GM18519 (cell line): ENCODE data around the gene RIPK4.

Source experiments
- ATAC-seq: cut with Tn5 transposase; IDR thresholded peaks from one replicate; pipeline ENCODE4 v1.9.1; 2021; ENCODE audit warnings: mild to moderate bottlenecking, moderate library complexity; ENCODE audit not compliant: unreplicated experiment, low FRiP score

The RIPK4 gene

DNA sequence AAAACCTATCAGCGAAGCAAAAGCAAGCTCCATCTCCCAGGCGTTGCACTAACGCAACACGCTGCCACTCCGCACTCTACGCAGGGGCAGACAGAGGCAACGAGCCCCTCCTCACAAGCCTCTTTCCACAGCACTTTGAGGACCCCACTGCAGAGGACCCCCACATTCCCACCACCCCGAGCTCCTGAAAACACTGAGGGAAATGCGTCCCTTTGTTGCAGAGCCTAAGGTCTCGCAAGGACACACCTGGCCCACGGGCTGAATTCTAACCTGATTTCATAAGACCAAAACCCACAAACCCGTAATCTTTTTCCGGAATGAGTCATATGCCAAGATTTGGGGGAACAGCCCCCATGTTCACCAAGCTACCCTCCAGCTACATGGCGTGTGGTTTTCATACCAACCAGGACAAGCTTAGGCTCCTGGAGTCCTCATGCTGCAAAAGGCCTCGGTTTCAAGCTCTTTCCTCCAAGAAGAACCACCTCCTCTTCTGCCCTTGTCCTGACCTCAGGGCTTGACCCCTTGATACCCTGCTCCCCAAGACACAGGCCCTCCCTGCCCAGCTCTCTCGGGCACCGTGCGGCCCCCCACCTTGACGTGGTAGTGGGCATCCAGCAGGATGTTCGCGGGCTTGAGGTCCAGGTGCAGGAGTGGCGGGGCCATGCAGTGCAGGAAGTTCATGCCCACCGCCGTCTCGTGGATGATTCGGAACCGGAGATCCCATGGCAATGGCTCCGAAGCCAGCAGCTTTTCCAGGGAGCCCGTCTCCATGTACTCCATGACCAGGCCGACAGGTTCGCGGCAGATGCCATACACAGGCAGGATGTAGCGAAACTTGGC is 10.7 kb downstream of the RIPK4 start:
- ATAC-seq, result no peak

- no peak for ATAC-seq
Observed at GRCh38 chr21:41755258-41755933, 11.5 kb downstream of the RIPK4 start.

- no peak for ATAC-seq
Observed at GRCh38 chr21:41754479-41754891, 12.4 kb downstream of the RIPK4 start.

GRCh38 chr21:41753006-41753898 is 13.6 kb downstream of the RIPK4 start:
- ATAC-seq, result no peak

DNA sequence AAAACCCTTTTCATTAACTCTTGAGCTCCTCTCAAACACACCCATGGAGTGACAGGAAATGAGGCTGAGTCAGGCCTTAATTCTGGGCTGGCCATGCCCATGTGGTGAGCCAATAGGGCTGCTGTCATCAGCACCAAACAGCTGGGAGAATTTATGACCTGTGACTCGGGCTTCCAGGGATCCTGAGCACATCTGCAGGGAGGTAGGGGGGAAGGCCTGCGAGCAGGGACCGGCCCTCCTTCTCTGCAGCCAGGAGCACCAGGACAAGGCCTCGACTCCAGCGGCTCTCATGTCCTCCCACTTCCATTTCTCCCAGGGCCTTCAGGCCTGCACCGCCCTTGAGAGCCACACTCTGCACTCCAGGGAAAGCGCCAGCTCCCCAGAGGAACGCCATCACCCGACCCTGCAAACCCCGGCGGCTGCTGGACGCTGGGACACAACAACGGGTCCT is 14.6 kb downstream of the RIPK4 start:
- no peak for ATAC-seq

GRCh38 chr21:41751611-41752011 is 15.2 kb downstream of the RIPK4 start:
- ATAC-seq, result no peak

- no peak for ATAC-seq
Observed at GRCh38 chr21:41750532-41751151, 16.2 kb downstream of the RIPK4 start.

- ATAC-seq, result no peak
Observed at GRCh38 chr21:41750051-41750450, 16.8 kb downstream of the RIPK4 start.

GRCh38 chr21:41749286-41749685 is 17.6 kb downstream of the RIPK4 start:
- no peak for ATAC-seq

DNA sequence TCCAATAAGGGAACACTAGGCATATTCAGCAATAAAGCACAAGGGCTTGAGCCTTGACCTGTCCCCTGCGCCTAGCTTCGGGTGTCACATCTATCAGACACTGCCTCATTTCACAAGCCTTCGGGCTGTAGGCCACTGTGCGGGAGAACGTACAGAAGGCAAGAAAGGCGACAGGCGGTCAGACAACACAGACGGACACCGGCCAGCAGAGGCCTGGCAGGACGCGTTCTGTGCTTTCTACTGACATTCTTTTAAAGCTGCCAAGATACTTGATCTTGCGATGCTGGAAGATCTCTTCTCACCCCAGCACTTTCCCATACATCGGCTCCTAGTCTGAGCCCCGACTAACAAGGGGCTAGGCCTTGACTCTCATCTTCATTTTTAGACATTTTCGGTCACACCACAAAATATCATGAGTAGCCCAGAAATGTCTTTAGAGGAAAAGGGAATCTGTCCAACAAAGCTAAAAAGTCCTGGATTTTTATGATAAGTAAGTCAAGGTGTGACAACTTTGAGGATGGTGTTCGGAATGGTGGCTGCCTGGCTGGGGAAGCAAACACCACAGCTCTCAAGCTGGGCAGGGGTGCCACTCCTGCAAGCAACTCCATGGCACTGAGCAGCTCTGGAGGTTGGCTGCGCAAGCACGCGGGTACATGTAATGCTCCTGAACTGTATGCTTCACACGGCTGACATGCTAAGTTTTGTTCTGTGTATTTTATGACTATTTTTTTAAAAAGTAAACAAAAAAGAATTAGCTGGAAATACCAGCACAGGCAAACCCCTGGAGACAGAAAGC is 18.7 kb downstream of the RIPK4 start:
- ATAC-seq, result no peak

DNA sequence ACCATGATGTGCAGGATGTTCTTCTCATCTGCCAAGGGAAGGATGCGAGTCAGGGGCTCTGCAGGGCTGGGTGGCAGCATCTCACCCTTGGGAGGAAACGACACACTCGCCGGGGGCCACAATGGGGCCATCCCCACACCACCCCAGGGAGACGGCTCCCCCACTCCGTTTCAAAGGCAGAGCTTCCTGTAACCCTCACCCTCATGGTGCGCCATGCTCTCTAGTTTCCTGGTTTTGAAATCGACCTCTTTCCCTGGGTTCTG is 20.2 kb downstream of the RIPK4 start:
- ATAC-seq, result no peak

DNA sequence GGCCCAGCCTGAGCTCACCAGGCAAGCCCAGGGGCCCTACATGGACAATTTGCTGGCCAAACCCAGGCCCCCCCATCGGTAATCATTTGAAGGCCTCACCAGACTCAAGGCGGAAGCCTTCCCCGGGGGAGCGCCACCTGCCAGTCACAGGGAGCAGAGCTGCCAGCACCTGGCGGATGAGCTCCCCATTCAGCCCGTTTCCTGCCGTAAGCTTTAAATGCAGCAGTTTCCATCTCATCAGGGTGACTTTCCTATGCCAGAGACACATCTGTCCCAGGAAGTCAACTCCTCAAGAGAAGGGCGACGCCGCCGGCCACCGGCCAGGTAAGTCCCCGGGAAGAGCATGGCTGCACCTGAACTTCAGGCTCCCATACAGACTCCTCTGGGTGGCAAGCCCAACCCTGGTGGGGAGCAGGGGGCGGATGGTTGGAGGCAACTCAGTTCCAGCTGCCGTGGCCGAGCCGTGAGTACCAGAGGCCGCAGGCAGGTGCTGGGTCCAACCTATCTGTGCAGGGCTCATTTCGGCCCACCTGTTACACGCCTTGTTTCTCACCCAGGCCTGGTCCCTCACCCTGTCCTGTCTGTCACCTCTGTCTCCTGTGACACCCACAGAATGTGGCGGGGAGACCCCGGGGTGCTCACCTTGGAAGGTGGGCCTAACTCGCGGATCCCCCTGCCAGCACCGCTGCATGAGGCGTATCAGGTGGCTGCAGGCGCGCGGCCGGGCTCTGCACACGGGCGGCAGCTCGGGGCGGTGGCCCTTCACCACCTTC is 20.7 kb downstream of the RIPK4 start:
- no peak for ATAC-seq

DNA sequence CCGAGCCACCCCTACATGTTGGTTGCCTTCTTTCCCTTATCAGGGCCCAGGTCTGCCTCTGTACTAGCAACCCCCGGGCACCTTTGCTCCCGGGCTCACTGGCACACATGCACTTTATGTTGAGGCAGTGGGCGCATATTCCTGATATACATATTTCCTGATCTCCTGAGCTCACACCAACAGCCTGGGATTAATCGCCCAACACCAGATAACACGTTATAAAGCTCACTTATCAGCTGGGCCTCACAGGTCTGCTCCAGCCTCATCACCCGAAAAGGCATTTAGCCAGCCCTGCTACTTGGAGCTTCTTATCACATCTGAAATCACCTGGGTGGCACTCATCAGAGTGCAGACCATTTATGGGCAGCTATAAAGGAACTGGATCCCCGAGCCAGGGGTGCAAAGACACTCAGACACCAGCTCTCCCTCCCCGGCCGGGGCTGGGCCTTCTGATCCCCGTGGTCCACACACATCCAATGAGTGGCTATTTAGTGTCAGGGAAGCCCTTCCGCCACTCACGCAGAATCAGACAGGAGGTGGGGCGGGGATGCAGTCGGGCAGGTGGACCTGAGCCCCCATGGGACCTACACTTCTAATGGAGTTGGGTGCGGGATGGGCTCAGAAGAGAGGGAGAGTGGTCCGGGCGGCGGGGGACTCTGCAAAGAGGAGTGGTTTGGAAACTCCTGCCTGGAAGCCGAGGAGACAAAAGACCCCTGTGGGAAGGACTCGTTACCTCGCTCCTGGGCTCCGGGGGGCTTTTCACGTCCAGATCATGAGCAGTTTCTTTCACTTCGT is 21.6 kb downstream of the RIPK4 start:
- no peak for ATAC-seq

DNA sequence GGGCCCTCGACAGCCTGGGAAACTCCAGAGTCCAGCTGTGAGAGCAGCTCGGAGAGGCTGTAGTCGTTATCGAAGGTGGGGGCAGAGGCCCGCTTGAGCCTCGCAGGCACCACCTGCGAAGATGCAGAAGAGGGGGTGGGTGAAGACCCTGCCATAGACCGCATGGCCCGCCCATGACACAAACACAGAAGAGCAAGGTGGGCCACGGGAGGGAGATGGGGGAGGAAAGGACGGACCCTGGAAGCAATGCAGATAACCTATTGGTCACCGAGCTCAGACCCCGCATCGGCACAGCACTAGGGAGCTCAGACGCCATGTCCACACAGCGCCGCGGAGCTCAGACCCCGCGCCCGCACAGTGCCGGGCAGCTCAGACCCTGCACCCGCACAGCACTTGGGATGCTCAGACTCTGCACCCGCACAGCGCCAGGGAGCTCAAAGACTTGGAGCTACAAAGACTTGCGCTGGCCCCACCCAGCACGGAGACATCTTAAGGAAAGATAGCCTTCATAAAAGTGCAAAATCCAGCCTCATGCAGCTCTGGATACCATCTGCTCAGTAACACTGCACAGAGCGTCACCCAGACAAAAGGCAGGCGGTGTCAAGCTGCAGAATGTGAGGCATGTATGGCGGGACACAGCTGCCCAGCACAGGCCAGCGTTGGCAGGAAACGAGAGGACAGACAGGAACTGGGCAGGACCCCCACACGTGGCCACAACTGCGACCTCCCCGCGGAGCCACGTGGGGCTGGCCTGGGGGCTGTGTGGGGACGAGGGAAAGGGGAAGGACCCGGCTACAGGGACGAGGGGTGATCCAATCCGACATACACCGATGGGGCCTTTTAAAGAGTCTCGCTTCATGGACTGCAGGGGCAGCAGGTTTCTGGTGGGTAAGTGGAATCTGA is 22.6 kb downstream of the RIPK4 start:
- ATAC-seq, result no peak

DNA sequence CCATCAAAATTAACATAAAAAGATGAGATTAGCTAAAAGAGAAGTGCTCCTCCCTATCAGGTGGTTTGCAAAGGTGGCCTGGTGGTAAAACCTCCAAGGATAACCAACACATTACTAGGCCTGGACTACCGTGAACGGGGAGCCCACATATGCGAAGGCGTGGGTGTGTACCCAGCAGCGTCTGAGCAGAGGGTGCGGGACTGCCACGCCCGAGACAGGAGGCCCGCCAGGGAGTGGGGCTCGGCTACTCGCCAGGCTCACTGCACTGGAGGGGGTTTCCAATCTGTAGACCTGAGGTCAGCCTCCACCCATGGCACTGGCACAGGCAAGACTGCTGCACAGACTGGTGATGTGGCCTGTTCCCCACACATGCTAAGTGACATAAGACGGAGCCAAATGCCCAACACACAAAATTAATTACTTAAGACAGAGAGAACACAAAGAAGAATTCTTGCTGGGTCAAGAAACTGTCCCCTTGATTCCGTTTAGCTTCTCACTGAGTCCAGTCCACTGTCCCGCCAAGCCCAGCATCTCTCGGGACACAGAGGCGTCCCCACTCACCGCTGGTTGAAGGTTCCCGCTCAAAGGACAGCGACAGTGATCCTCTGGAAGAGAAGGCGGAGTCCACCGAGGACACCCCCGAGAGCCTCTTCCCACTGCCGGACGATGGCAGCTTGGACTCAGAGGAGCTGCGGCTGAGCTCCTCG is 23.4 kb downstream of the RIPK4 start:
- ATAC-seq, result no peak

- no peak for ATAC-seq
Observed at GRCh38 chr21:41742073-41742875, 24.6 kb downstream of the RIPK4 start.
